Endodermal cell (in vitro differentiated cells): Measurements from ENCODE around the gene TMEM161B. TPM values are rescaled to one million over a fixed set of nuclear protein-coding genes. Genes with fewer than 3 reads are reported as not detected.

Experiments
- DNase-seq: peaks from one replicate; pipeline ENCODE4 v3.0.0-alpha.2; 2017
- H3K27ac ChIP-seq: 2 replicates; pipeline ENCODE4 v1.5.1; 2013; ENCODE audit warnings: mild to moderate bottlenecking, low read depth, low read length, moderate library complexity
- H3K27me3 ChIP-seq: 2 replicates; pipeline ENCODE4 v1.6.1; 2013; ENCODE audit warnings: mild to moderate bottlenecking, low read length, moderate library complexity; ENCODE audit not compliant: insufficient read depth, control insufficient read depth, poor library complexity, severe bottlenecking
- H3K36me3 ChIP-seq: 2 replicates; pipeline ENCODE4 v1.7.0; 2013; ENCODE audit warnings: mild to moderate bottlenecking, low read length, moderate library complexity; ENCODE audit not compliant: control insufficient read depth, insufficient read depth
- H3K4me1 ChIP-seq: one replicate; pipeline ENCODE4 v1.7.0; 2013; ENCODE audit warnings: low read length; ENCODE audit not compliant: control insufficient read depth, insufficient read depth
- H3K4me3 ChIP-seq: 2 replicates; pipeline ENCODE4 v1.5.1; 2013; ENCODE audit warnings: mild to moderate bottlenecking, low read length, moderate library complexity
- H3K9ac ChIP-seq: 2 replicates; pipeline ENCODE4 v1.6.1; 2013; ENCODE audit warnings: mild to moderate bottlenecking, low read length, moderate library complexity; ENCODE audit not compliant: poor library complexity, severe bottlenecking; ENCODE audit errors: extremely low read depth
- H3K9me3 ChIP-seq: 2 replicates; pipeline ENCODE4 v1.6.1; 2013; ENCODE audit warnings: mild to moderate bottlenecking, low read length, moderate library complexity; ENCODE audit not compliant: control insufficient read depth
- H3K27ac Mint-ChIP-seq: 2 replicates; pipeline ENCODE4 v1.8.0; 2020; ENCODE audit warnings: mixed read lengths
- H3K27me3 Mint-ChIP-seq: 2 replicates; pipeline ENCODE4 v1.8.0; 2021; ENCODE audit warnings: mild to moderate bottlenecking, mixed read lengths; ENCODE audit not compliant: insufficient read depth
- H3K36me3 Mint-ChIP-seq: 2 replicates; pipeline ENCODE4 v1.8.0; 2020; ENCODE audit warnings: low read depth, mixed read lengths
- H3K4me1 Mint-ChIP-seq: 2 replicates; pipeline ENCODE4 v1.8.0; 2020; ENCODE audit warnings: mixed read lengths
- H3K4me3 Mint-ChIP-seq: 2 replicates; pipeline ENCODE4 v1.8.0; 2020; ENCODE audit warnings: mild to moderate bottlenecking, moderate library complexity, mixed read lengths
- H3K9me3 Mint-ChIP-seq: 2 replicates; pipeline ENCODE4 v1.8.0; 2020; ENCODE audit warnings: mild to moderate bottlenecking, mixed read lengths
- CTCF ChIP-seq: fragments of 200-600 bp; sonication (generic); conservative IDR thresholded peaks from 2 replicates; pipeline ENCODE4 v1.5.0; 2021; ENCODE audit warnings: antibody characterized with exemption, mild to moderate bottlenecking
- WGBS, 2 experiments: methylation state at CpG; one replicate each; pipeline versions ENCODE4 v1.1.5 to v1.1.7; 2013; ENCODE audit warnings: missing lambda C conversion rate in 2 of 2, mixed read lengths in 1 of 2; ENCODE audit not compliant: insufficient coverage in 1 of 2, insufficient read length in 1 of 2; 5-methylcytosine and 5-hydroxymethylcytosine counted together
- total RNA-seq, 2 donors: library from RNA; stranded (reverse); fragmentation: NEBNext Ultra II Directional in 1 of 2; extraction: Animal tissue kit (Norgen Biotek cat#: 25700) in 1 of 2; gene quantifications; 2 replicates in 1 of 2; 3 replicates in 1 of 2; pipeline ENCODE4 v1.2.1, GENCODE V29; 2021

TMEM161B gene
- total RNA-seq, 2 donors from 2014 or later = 17.2 to 18.2 TPM

DNA sequence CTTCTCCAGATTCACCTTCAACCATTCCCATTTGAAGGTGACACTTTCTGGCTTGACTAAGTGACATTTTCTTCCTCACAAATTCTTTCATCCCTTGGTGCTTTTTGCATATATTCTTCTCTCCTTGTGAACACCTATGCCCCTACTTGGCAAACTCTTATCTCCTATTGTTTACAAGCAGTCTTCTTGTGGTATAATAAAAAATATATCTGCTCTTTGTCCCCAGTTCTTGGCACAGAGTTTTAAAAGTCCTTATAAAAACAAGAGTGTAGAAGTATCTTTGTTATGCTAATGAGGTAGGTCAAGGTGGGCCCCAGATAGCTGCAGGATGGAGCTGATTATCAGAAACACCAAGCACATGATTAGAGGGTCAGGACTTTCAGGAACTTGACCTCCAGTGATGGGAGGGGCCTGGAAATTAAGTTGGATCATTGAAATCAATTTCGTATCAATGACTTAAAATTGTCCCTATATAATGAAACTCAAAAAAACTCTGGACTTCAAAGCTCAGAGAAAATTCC, 38.0 kb downstream of the TMEM161B start:
- Histone ChIP-seq H3K4me3 (no peak overlapping the region), H3K4me1 (peaks cover 3% of the 10 kb centered on the region), H3K9me3 (peaks cover 7% of the 10 kb centered on the region), H3K36me3 (peaks cover 21% of the 10 kb centered on the region), H3K27me3 (no peaks in the 10 kb centered on the region), H3K27ac (no peak overlapping the region), H3K9ac (no peak overlapping the region)
- Mint-ChIP-seq H3K4me1 (peaks cover 4% of the 10 kb centered on the region), H3K9me3 (peaks cover 5% of the 10 kb centered on the region), H3K27ac (no peak overlapping the region), H3K4me3 (no peak overlapping the region), H3K27me3 (no peaks in the 10 kb centered on the region), H3K36me3 (peaks cover 20% of the 10 kb centered on the region)
- 100% methylated on average over 1 of the region's 1 CpG; no CpG with 5 or more reads in 1 of the 2 experiments for WGBS, 2 experiments
- no peak for DNase-seq
- no peak for TF ChIP-seq CTCF

- no peaks in the 10 kb centered on the region for H3K4me1 Mint-ChIP-seq
- no peak overlapping the region for H3K27ac ChIP-seq
- peaks cover 24% of the 10 kb centered on the region for H3K36me3 Mint-ChIP-seq
- no peak overlapping the region for H3K4me3 ChIP-seq
- no peak overlapping the region for H3K9ac ChIP-seq
- H3K4me3 Mint-ChIP-seq = no peak overlapping the region
- H3K27me3 ChIP-seq = no peaks in the 10 kb centered on the region
- H3K9me3 Mint-ChIP-seq = peaks cover 2% of the 10 kb centered on the region
- H3K27me3 Mint-ChIP-seq = no peaks in the 10 kb centered on the region
- 89 to 100% methylated on average over 2 to 6 of the region's 6 CpGs for WGBS, 2 experiments
- peaks cover 6% of the 10 kb centered on the region for H3K9me3 ChIP-seq
- no peaks in the 10 kb centered on the region for H3K4me1 ChIP-seq
- DNase-seq = no peak
- peak overlapping the region; percentile 49 for H3K27ac Mint-ChIP-seq
- TF ChIP-seq CTCF = no peak
- peaks cover 23% of the 10 kb centered on the region for H3K36me3 ChIP-seq
Observed at GRCh38 chr5:88226881-88227450, 41.7 kb downstream of the TMEM161B start.

GRCh38 chr5:88214655-88215054, 54.0 kb downstream of the TMEM161B start:
- H3K9ac ChIP-seq = no peak overlapping the region
- peaks cover 29% of the 10 kb centered on the region for H3K36me3 ChIP-seq
- peak overlapping the region; percentile 78 for H3K27ac ChIP-seq
- H3K4me3 ChIP-seq = no peak overlapping the region
- no peak for TF ChIP-seq CTCF
- Mint-ChIP-seq H3K4me3 (no peak overlapping the region), H3K36me3 (peaks cover 30% of the 10 kb centered on the region), H3K9me3 (no peaks in the 10 kb centered on the region), H3K4me1 (no peaks in the 10 kb centered on the region), H3K27ac (no peak overlapping the region), H3K27me3 (no peaks in the 10 kb centered on the region)
- DNase-seq = no peak
- H3K27me3 ChIP-seq = no peaks in the 10 kb centered on the region
- no peaks in the 10 kb centered on the region for H3K9me3 ChIP-seq
- H3K4me1 ChIP-seq = no peaks in the 10 kb centered on the region
